HL-60 (cell line): ENCODE results near the gene PTPN1.

ENCODE experiments used
- CTCF ChIP-seq: IDR thresholded peaks from one replicate; pipeline ENCODE4 v1.5.1; 2011; ENCODE audit warnings: low read length, control low read depth, inconsistent platforms; ENCODE audit not compliant: insufficient read depth
- GABPA ChIP-seq: IDR thresholded peaks from 2 replicates; pipeline ENCODE4 v1.6.1; 2012; ENCODE audit warnings: low read depth
- POLR2AphosphoS5 ChIP-seq: IDR thresholded peaks from 2 replicates; pipeline ENCODE4 v1.6.1; 2012; ENCODE audit warnings: low read depth

GRCh38 chr20:50574586-50574985 is 64.4 kb downstream of the PTPN1 start:
- no peak for TF ChIP-seq CTCF
- TF ChIP-seq POLR2AphosphoS5, result no peak
- TF ChIP-seq GABPA, result no peak
